GM21717 (cell line): ENCODE data around the gene SPATA9.

Source experiments
- ATAC-seq: cut with Tn5 transposase; IDR thresholded peaks from one replicate; pipeline ENCODE4 v1.9.1; 2021; ENCODE audit warnings: mild to moderate bottlenecking, moderate library complexity; ENCODE audit not compliant: unreplicated experiment

SPATA9 gene

DNA sequence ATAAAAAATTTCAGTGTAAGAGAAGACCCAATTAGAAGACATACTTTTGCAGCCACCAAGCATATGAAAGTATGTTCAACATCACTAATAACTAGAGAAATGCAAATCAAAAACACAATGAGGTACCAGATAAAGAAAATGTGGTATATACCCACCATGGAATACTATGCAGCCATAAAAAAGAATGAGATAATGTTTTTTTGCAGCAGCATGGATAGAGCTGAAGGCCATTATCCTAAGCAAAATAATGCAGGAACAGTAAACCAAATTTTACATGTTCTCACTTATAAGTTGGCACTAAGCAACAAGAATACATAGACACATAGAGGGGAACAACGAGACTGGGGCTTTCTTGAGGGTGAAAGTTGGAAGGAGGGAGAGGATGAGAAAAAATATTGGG, 6.9 kb upstream of the SPATA9 start:
- ATAC-seq = no peak

DNA sequence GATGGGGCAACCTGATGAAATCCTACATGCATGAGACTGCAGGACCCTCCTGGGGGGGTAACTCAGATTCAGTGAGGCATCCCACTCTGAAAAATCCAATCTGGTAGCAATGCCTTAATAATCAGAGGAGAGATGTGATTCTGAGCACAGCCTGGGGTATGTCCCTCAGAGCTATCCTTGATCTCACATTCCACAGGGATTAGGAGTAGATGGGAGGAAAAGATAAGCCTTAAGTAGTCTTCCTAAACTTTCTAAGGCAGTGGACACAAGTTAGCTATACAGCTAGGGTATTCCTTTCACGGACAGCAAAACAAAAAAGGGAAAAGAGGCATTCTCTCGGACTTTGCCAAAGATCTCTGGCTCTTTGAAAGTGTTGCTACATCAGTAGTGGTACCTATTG, 3.9 kb upstream of the SPATA9 start:
- ATAC-seq = no peak

DNA sequence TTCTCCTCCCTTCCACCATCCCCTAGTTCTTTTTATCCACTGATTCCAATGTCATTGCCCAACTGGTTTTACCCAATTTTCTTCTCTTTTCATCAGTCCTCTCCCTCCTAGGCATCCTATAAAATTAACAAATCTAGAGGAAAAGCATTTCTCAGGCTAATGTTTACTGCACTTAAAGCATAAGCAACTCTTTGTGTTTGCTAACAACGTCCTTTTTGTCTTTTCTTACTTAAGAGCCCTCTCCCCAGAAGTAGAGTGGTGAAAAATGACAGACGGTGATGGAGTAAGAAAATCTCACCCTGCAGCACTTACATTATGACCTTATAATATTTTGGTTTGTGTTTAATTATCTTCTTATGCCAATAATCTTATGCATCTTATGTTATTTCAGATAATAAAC, 1.6 kb upstream of the SPATA9 start:
- ATAC-seq = no peak

DNA sequence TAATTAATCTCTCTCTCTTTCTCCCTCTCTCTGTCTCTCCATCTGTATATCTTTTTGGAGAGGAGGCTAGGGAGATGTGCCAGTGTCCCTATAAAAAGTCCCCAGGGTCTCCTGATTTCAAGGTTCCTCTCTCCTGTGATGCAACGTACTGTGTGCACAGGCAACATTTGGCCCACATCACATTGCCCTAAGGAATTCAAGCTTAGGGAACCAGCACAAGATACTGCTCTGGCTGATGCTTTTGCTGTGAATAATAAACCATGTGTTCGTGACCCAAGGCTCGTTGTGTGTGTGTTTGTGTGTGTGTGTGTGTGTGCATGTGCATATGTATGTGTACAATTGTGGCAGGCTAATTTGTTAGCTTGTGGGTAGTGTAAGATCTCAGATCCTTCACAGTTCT, 9.7 kb downstream of the SPATA9 start:
- ATAC-seq = no peak

DNA sequence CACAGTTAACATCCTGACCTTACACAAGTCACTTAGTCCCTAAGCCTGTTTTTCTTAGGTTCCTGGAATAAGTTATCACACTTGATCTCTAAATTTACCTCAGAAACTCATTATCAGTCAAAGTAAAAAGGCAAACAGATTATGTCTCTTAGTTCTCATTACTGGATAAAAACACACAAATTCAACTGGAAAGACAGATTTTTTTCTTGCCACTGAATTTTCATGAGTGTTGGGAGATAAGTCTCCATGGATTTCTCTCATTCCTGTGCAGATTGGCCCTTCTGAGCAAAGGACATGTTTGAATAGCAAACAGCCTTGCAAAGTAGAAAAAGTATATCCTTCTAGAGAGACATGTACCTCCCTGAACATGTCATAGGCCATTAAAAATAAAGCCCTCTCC, 10.2 kb downstream of the SPATA9 start:
- no peak for ATAC-seq

DNA sequence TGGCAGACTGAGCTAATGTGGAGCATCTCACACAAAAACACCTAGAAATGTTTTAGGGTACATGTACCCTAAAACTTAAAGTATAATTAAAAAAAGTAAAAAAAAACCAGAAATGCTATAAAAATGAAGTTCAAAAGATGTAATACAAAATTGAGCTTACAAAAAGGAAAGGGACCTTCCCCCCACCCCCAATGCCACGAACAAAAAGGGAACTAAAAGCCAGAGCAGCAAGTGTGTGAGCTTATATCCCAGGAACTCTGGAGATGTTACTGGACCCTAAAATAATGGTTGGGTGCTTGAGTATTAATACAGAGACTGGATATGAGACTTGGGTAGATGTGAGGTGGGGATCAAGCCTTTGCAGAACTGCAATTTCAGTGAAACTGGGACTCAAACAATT, 11.0 kb downstream of the SPATA9 start:
- no peak for ATAC-seq

DNA sequence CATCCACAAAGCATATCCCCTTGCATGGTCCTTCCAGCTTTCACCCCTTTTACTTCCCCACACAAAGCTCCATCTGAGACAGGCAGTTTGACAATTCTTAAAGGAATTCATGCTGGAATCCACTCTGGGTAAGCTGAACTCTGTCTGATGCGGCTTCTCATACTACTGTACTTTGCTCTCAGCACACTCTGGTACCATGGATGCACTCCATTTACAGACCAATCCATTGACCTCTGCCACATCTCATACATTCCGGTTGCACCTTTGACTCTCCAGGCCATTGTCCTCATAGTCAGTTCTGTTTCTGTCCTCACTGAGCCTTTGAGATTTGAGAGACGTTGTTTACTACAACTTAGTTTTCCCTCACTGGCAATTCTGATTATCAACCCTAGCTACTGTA, 12.2 kb downstream of the SPATA9 start:
- ATAC-seq = no peak

DNA sequence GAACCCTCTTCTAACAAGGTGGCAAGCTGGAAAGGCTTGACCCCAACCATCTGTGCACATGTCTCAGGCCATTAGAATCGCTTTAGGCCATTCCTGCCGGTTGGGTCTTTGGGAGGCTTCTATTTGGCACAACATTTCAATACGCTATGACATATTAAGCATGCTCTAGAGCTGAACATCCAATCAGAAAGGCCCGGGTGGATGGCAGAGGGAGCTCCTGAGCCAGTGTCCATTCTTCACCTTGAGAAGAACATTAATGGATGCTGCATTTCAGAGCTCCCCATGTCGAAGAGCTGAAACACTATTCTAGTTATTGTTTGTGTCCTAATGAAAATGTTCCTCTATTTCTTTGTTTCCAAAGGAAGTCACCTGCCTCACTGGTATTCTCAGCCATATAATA, 12.8 kb downstream of the SPATA9 start:
- ATAC-seq = no peak

DNA sequence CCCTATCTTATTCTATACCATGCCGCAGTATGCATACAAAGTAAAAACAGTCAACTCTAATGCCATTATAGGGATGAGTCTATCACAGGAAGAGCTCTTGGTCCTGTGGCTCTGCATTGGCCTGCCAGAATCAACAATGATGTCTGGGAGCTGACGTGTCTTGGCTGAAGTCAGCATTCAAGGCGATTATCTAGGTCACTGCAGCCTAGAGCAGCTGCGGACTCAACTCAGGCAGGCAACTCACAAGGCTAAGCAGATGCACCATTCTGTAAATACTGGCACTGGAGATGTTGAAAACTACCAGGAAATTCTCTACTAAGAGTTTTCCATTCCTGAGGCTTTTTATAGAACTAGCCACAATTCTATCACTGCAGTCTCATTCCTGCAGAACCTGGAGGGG, 13.3 kb downstream of the SPATA9 start:
- ATAC-seq = no peak

DNA sequence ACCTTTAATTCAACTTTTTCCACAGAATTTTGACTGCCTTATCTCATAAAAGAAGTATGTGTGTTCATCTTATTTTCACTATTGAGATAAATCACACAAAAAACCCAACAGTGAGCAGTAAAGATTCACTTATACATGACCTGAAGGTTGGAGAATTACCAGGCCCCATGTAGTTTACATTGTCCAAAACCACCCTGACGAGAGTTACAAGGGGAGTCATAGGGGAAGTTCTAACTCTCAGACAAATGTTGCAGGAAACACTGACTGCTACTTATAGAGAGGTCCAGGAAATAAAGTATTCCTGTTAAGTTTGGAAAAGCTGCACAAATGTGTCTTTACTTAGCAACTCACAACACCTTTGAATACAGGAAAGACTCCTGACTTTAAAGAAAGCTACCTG, 14.1 kb downstream of the SPATA9 start:
- ATAC-seq = no peak

DNA sequence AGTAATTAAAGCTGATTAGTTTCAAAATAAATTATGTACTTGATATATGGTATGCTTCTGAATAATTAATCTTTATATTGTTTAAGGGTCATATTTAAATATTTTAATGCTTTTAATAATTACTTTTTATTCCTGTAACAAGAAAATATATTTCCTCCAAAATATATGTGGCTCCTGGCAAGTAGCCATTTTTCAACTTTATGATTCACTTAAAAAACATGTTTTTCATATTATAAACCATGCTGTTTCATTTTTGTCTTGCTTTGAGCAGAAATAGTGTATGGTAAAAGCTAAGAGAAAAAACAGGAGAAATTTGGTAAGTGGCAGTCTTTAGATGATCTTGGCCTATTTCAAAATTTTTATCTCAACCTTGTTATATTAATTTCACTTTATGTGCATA, 14.6 kb downstream of the SPATA9 start:
- ATAC-seq = no peak

DNA sequence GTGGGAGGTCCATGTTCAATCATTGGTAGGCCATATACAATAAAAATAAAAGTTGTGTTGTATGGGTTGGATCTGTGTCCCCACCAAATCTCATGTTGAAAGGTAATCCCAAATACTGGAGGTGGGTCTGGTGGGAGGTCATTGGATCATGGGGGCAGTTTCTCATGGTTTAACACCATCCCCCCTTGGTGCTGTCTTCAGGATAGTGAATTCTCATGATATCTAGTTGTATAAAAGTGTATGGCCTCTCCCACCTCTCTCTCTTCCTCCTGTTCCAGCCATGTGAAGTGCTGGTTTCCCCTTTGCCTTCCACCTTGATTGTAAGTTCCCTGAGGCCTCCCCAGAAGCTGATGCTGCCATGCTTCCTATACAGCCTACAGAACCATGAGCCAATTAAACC, 15.1 kb downstream of the SPATA9 start:
- ATAC-seq = no peak

DNA sequence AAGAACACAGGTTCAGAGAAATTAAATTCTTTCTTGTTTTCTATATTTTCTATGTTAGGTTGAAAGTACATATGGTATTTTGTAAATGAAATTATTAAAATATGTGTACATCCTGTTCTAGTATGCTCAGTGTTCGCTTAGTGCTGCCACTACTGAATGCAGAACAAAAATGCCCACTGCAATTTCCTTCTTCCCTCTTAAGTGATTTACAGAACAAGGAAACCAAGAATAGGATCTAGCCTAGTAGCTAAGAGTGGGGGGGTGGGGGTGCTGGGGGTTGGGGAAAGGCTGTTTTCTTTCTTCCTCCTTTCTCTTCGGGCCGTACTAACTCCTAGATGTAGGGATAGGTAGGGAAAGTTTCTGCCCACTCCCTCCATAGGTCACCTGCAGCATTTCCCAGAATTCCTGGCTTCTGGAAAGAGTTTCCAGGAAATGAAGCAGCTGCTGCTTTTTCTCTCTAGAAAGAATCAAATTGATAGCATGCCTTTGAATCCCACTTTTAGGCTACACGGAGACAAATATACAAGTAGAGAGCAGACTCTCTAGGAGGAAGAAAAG, 15.7 kb downstream of the SPATA9 start:
- ATAC-seq = no peak

DNA sequence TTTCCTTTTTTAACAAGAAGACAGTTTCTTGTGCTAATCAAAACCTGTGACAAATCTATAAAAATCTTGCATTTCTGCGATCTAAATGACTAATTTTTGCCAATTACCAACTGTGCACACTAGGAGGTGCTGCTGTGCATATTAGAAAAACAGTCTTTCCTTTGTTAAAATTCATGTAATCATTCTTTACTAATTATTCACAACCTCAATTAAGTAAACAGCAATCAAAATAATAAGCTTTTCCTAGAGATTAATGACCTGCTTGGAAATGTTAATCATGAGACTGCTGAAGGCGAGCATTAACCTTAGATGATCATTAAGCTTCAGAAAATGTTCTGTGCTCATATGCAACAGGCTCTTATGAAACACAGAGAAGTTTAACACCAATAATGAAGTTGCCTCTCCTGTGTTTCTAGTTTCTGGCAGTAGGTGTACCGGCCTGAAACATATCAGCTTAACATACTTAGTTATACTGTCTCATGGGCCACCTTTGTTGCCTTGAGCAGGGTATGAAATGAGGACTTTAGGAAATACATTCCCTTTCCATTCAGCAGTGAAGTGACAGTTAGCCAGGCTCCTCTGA, 18.5 kb downstream of the SPATA9 start:
- no peak for ATAC-seq

DNA sequence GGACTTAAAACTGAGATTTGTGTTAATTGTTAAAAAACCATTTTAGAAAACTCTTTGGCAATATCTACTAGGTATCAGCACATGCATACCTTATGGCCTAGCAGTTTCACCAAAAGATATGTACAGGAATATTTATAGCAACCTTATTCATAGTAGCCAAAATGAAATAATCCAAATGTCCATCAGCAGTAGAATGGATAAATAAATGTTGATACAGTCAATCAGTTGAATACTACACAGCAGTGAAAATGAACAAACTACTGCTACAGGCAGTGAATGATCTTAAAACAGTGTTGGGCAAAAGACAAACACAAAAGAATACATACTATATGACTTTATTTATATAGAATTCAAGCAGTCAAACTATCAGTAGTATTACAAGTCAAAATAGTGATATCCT, 19.8 kb downstream of the SPATA9 start:
- ATAC-seq = no peak

DNA sequence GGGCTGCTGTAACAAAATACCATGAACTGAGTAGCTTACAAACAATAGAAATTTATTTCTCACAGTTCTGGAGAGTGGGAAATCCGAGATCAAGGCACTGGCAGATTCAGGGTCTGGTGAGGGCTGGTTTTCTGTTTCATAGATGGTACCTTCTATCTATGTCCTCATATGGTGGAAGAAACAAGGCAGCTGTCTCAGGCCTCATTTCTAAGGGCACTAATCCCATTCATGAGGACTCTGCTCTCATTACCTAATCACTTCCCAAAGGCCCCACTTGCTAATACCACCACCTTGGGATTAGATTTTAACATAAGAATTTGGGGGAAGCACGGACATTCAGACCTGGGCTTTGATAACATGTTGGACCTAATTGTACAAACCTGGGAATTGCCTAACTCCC, 22.7 kb downstream of the SPATA9 start:
- ATAC-seq = no peak

DNA sequence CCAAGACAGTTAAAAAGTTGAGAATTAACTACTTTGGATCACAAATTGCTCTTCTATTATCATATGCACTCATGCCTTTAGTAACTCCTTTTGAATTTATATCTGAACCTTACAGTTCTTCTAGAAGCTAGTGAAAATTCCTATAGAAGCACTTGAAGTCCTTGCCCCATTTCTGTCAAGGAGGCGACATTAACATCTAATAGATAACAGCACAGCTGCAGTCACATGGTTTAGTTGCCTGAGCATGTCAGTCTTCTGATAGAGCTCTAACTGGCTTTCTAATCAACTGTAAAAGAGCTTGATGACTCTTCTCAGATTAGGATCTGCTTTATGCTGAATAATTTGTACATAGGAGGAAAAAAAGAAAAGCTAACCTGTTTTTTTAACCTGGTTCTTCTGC, 27.2 kb downstream of the SPATA9 start:
- no peak for ATAC-seq

DNA sequence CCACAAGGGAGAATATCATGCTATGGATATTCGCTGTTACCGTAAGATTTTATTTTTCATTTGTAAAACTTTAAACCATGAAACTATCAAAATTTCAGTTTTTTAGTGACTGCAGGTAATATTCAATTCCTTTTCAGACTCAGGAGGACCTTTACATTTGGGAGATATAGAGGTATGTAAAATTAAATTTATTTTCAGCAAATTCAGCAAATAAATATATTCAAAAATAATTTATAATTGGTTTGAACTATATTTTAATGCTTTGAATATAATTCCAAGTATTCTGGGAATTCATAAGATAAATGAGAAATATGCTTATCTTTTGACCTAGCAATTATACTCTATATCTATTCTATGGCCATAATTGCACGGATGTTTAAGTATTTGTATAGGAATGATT, 28.6 kb downstream of the SPATA9 start:
- no peak for ATAC-seq

DNA sequence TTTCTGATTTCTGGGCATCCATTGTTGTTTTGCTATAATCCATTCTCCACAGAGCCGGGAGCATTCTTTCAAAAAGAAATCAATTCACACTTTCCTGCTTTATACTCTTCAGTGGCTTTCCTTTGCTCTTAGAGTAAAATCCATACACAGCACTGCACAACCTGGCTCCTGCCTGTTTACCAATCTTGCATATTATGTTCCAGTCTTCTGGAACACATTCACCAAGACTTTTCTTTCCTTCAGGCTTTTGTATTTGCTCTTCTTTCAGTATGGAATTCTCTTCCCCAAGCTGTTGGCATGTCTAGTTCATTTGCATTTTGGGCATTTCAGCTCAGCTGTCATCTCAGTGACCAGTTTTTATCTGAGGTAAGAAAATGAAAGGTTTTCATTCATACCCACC, 29.9 kb downstream of the SPATA9 start:
- ATAC-seq = no peak

DNA sequence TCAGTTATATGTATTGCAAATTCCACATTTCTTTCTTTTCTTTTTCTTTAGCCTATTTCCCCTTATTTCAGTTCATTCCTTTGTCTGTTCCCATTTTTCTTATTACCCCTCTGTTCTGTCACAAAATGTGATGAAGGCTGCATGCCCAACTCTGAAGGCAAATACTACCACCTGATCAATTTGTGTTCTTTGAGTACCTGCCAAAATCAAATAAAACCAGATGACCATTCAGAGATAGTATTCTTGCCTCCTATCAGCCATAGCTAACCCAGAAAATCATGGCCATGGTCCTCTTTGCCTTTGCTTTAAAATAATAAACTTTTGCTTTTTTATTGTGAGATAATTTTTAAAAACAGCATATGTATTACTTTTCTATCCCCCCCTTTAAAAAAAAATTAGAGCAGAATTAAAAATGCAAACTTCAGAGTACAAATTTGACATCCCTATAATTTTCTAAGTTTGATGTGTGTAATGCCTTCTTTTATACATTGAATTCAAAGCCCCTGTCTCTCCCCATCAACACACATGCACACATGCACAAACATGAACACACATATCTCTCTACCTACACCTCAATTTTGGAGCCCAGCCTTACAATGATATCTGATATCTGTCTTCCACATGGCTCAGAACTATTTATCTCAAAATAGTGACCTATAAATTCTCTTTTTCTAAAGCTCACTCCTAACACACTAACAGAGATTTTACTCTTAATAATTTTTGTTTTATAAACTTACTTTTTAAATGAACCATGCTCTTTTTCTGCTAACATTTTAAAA, 32.8 kb downstream of the SPATA9 start:
- ATAC-seq = no peak

DNA sequence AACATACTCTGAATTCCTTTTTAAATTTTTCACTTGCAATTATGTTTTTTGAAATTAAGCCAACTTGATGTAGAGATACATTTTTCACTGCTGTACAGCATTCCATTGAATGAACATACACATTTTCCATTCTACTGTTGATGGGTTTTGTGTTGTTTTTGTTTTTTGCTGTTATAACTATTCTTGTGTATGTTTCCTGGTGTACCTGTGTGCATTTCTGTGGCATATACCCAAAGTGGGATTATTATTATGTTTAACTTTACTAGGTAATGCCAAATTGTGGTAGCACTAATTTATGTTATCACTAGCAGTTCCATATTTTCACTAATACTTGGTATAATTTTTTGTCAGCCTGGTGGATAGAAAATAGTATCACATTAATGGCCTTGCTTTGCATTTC, 33.5 kb downstream of the SPATA9 start:
- no peak for ATAC-seq
